WI38 (cell line): ENCODE results near the gene PPP3CA.

Experiments
- H3K4me3 ChIP-seq: 2 replicates; pipeline ENCODE4 v1.5.1; 2011; ENCODE audit warnings: low read depth, mild to moderate bottlenecking, control low read depth, low read length
- CTCF ChIP-seq: IDR thresholded peaks from 2 replicates; pipeline ENCODE4 v1.5.1; 2012; ENCODE audit warnings: low read depth, mild to moderate bottlenecking, control low read depth, low read length

Gene PPP3CA

GRCh38 chr4:101037938-101038413 lies 309.4 kb downstream of the PPP3CA start:
- no peak overlapping the region for H3K4me3 ChIP-seq
- TF ChIP-seq CTCF = no peak

GRCh38 chr4:101037249-101037648 lies 310.1 kb downstream of the PPP3CA start:
- no peak for TF ChIP-seq CTCF
- H3K4me3 ChIP-seq = no peak overlapping the region

GRCh38 chr4:101035487-101035886 lies 311.8 kb downstream of the PPP3CA start:
- TF ChIP-seq CTCF = no peak
- H3K4me3 ChIP-seq = no peak overlapping the region

DNA sequence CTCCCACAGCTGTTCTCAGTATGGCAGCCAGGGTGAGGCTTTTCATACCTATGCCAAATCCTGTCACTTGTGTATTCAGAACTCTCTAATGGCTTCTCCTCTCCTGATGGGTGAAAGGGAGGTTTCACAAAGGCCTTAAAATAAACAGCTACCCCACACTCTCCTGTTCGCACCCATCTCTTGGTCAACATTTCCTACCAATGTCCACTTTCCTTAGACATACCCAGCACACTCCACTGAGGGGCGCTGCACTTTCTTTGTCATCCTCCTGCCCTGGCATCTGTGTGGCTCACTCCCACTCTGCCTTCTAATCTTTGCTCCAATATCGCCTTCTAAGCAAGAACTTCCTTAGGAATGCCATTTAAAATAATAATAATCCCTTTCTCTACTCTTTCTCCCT lies 313.3 kb downstream of the PPP3CA start:
- no peak overlapping the region for H3K4me3 ChIP-seq
- TF ChIP-seq CTCF = no peak

GRCh38 chr4:101032541-101032940 lies 314.8 kb downstream of the PPP3CA start:
- no peak for TF ChIP-seq CTCF

GRCh38 chr4:101031971-101032370 lies 315.4 kb downstream of the PPP3CA start:
- TF ChIP-seq CTCF = no peak
- H3K4me3 ChIP-seq = no peak overlapping the region

More at GRCh38 chr4:101032541-101032940, 314.8 kb downstream of the PPP3CA start:
- H3K4me3 ChIP-seq = no peak overlapping the region

- no peak overlapping the region for H3K4me3 ChIP-seq
- no peak for TF ChIP-seq CTCF
Observed at GRCh38 chr4:101028886-101029285, 318.4 kb downstream of the PPP3CA start.
